ENCODE measurements around the gene KCTD2.

GRCh38 chr17:75108193-75108592 lies 61.2 kb downstream of the KCTD2 start:
- no peak for TF ChIP-seq EZH2 (IDR thresholded peaks at IDR 0.05)
- no peak for TF ChIP-seq FOXP2 (optimal IDR thresholded peaks at IDR 0.05; ENCODE audit: control extremely low read depth, extremely low read length, insufficient read depth)

Data from SK-N-MC (cell line).